ENCODE data around the gene COMMD6. TPM values are rescaled to one million over a fixed set of nuclear protein-coding genes. Genes with fewer than 3 reads are reported as not detected.

The COMMD6 gene
- total and polyA plus RNA-seq, 2 of the 13 experiments (the other 11 are each of a cell fraction or from before 2014, with no cell fraction given), result 97.0 to 164 TPM

DNA sequence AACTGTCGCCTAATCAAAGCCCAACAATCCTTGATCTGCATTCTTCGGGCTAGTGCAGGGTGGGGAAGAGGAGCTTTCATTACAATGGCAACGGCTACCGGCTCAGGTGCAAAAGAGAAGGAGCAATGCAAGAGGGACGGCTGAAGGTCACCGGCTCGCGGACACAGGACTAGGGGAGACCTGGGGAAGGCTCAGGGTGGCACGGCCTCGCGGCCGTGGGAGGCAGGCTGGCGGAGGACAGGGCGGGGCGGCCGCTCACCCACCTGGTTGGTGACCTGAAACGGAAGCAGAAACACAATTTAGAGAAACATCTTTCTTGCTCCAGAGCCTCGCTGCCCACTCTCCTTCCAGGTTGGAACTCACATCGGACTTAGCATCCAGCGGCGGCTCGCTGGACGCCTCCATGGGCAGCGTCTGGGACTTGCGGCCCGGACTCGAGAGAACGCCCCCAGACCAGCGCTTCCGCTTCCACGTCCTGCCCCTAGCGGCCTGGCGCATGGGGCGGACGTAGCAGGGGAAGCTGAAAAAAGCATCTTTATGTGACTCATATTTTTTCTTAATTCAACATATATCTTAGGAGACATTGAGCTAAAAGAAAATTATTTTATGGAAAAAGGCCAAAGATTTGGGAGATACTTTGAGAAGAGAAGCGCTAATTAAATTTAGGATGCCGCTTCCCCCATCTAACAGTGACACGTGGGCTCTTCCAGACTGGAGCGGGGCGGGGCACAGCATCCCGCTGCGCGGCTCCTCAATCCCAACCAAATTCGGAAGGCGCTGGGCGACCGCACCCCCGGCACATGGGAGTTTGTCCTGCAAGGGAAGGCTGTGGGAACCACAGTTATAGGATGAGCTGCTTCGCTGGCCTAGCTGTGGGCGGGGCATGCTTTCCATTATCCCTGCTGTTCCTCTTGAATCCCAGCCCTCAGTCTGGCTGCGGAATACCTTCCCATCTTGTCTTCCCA lies at the start of gene COMMD6 (continued):
- TF ChIP-seq, protein P1, sequence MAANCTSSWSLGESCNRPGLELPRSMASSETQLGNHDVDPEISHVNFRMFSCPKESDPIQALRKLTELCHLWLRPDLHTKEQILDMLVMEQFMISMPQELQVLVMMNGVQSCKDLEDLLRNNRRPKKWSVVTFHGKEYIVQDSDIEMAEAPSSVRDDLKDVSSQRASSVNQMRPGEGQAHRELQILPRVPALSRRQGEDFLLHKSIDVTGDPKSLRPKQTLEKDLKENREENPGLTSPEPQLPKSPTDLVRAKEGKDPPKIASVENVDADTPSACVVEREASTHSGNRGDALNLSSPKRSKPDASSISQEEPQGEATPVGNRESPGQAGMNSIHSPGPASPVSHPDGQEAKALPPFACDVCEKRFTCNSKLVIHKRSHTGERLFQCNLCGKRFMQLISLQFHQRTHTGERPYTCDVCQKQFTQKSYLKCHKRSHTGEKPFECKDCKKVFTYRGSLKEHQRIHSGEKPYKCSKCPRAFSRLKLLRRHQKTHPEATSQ (CRISPR knock-in tag; IDR thresholded peaks at IDR 0.05; ENCODE audit: borderline replicate concordance), result no peak
- TF ChIP-seq ZNF558 (CRISPR knock-in tag; IDR thresholded peaks at IDR 0.05; ENCODE audit: borderline replicate concordance) (peak; percentile 59; the same call in 1 of the 2 replicates), ZNF691 (CRISPR knock-in tag; IDR thresholded peaks at IDR 0.05; ENCODE audit: borderline replicate concordance, low read depth) (no peak), IKZF4 (CRISPR knock-in tag; IDR thresholded peaks at IDR 0.05; ENCODE audit: borderline replicate concordance, low read depth, not compliant biosample characterization) (peak; percentile 50), PHB2 (IDR thresholded peaks at IDR 0.05; ENCODE audit: partially characterized antibody) (no peak), CAMTA2 (CRISPR knock-in tag; IDR thresholded peaks at IDR 0.05; ENCODE audit: borderline replicate concordance) (no peak), NFKBIZ (CRISPR knock-in tag; IDR thresholded peaks at IDR 0.05) (no peak; the same call in 1 of the 2 replicates), AHR (CRISPR knock-in tag; IDR thresholded peaks at IDR 0.05) (no peak), LCORL (IDR thresholded peaks at IDR 0.05) (peak; percentile 49; the same call in 1 of the 2 replicates), LCORL (CRISPR knock-in tag; IDR thresholded peaks at IDR 0.05) (peak; percentile 70), NFE2L2 (IDR thresholded peaks at IDR 0.05; ENCODE audit: low read length) (no peak), SRY (CRISPR knock-in tag; IDR thresholded peaks at IDR 0.05) (peak; percentile 80; the same call in 1 of the 2 replicates), ZKSCAN1 (IDR thresholded peaks at IDR 0.05; ENCODE audit: low read length) (no peak), ZFYVE20 (CRISPR knock-in tag; IDR thresholded peaks at IDR 0.05; ENCODE audit: borderline replicate concordance, low read depth) (no peak), PPARG (CRISPR knock-in tag; conservative IDR thresholded peaks at IDR 0.05) (0 out of 2 replicates have a peak, but pooled peaks have one; percentile 39), DR1 (CRISPR knock-in tag; IDR thresholded peaks at IDR 0.05) (peak; percentile 39; the same call in 1 of the 2 replicates), POLR2AphosphoS5 (IDR thresholded peaks at IDR 0.05; ENCODE audit: low read depth, low read length) (peak; percentile 89), AHDC1 (CRISPR knock-in tag; IDR thresholded peaks at IDR 0.05; ENCODE audit: borderline replicate concordance) (no peak), CEBPG (CRISPR knock-in tag; IDR thresholded peaks at IDR 0.05) (no peak), ZBTB34 (CRISPR knock-in tag; IDR thresholded peaks at IDR 0.05) (no peak)

Data from HepG2 (cell line).